ENCODE data around the gene SEPSECS. TPM values are rescaled to one million over a fixed set of nuclear protein-coding genes. Genes with fewer than 3 reads are reported as not detected.

The SEPSECS gene
- total RNA-seq, 1 experiment from 2014 or later = 10.6 TPM

GRCh38 chr4:25075129-25075528 lies 85.1 kb downstream of the SEPSECS start:
- Histone ChIP-seq H3K4me3 (replicated peaks in 1 of 2; ENCODE audit: low read depth in 1 of 2, low read length in 2 of 2) (no peak overlapping the region), H3K4me1 (ENCODE audit: control insufficient read depth in 1 of 2, insufficient read depth in 2 of 2, low read length in 2 of 2) (no peaks in the 10 kb centered on the region), H3K36me3 (ENCODE audit: control insufficient read depth in 1 of 2, insufficient read depth in 2 of 2, low read length in 2 of 2) (no peaks in the 10 kb centered on the region), H3K27ac (ENCODE audit: low read depth, low read length) (no peak overlapping the region), H3K9me2 (ENCODE audit: insufficient read depth) (no peaks in the 10 kb centered on the region), H3K4me2 (ENCODE audit: low read length) (no peak overlapping the region), H3K9me3 (ENCODE audit: control insufficient read depth in 1 of 2, insufficient read depth in 1 of 2, low read depth in 1 of 2, low read length in 2 of 2) (no peaks in the 10 kb centered on the region), H3K9ac (ENCODE audit: low read length) (no peak overlapping the region), H4K20me1 (ENCODE audit: insufficient read depth) (no peaks in the 10 kb centered on the region), H2AFZ (ENCODE audit: low read depth, low read length, poor library complexity, severe bottlenecking) (no peak overlapping the region), H3K27me3 (ENCODE audit: insufficient read depth, low read length) (peaks cover 4% of the 10 kb centered on the region; the same call in 1 of the 2 replicates), H3K79me2 (ENCODE audit: insufficient read depth, low read length) (no peaks in the 10 kb centered on the region)
- DNase-seq (ENCODE audit: low read depth, low spot score) (no peak), ATAC-seq (no peak)
- POLR2A ChIA-PET = no interaction called here
- no TSS peak for BruUV-seq (replicated peaks)
- intact Hi-C loops (cut with micrococcal nuclease) = no loop called here
- TF ChIP-seq JUND (IDR thresholded peaks at IDR 0.05) (no peak), FOSL1 (IDR thresholded peaks at IDR 0.05; ENCODE audit: low read depth) (no peak), SIN3A (IDR thresholded peaks at IDR 0.05; ENCODE audit: low read depth) (no peak)
- CTCF ChIA-PET = no interaction called here
- RAD21 ChIA-PET (ENCODE audit: low non-redundant PET in 1 of 2, low total read pairs in 2 of 2, uncharacterized antibody in 2 of 2, unreplicated experiment in 2 of 2) = no interaction called here

GRCh38 chr4:25070545-25070944 lies 89.7 kb downstream of the SEPSECS start:
- DNase-seq (ENCODE audit: low read depth, low spot score) = no peak
- ChIA-PET POLR2A (no interaction called here), CTCF (no interaction called here), RAD21 (ENCODE audit: low non-redundant PET in 1 of 2, low total read pairs in 2 of 2, uncharacterized antibody in 2 of 2, unreplicated experiment in 2 of 2) (no interaction called here)
- no peaks in the 10 kb centered on the region; the same call in 1 of the 2 replicates for H4K20me1 ChIP-seq (ENCODE audit: insufficient read depth)
- H3K4me2 ChIP-seq (ENCODE audit: low read length) = no peak overlapping the region
- H3K9me2 ChIP-seq (ENCODE audit: insufficient read depth) = no peaks in the 10 kb centered on the region
- H3K9me3 ChIP-seq (ENCODE audit: control insufficient read depth in 1 of 2, insufficient read depth in 1 of 2, low read depth in 1 of 2, low read length in 2 of 2) = no peaks in the 10 kb centered on the region
- peaks cover 4% of the 10 kb centered on the region; the same call in 1 of the 2 replicates for H3K27me3 ChIP-seq (ENCODE audit: insufficient read depth, low read length)
- H3K27ac ChIP-seq (ENCODE audit: low read depth, low read length) = no peak overlapping the region
- no peak overlapping the region for H3K9ac ChIP-seq (ENCODE audit: low read length)
- no peak overlapping the region for H2AFZ ChIP-seq (ENCODE audit: low read depth, low read length, poor library complexity, severe bottlenecking)
- no peaks in the 10 kb centered on the region for H3K79me2 ChIP-seq (ENCODE audit: insufficient read depth, low read length)
- H3K36me3 ChIP-seq (ENCODE audit: control insufficient read depth in 1 of 2, insufficient read depth in 2 of 2, low read length in 2 of 2) = no peaks in the 10 kb centered on the region
- no peak for ATAC-seq
- BruUV-seq (replicated peaks) = no TSS peak
- intact Hi-C loops (cut with micrococcal nuclease) = no loop called here
- no peaks in the 10 kb centered on the region for H3K4me1 ChIP-seq (ENCODE audit: control insufficient read depth in 1 of 2, insufficient read depth in 2 of 2, low read length in 2 of 2)
- TF ChIP-seq POLR2A (IDR thresholded peaks at IDR 0.05; ENCODE audit: borderline replicate concordance, extremely low read depth, insufficient read depth, insufficient read length) (no peak), ZBTB33 (IDR thresholded peaks at IDR 0.05; ENCODE audit: extremely low read depth, insufficient replicate concordance, low read length) (no peak), YY1 (IDR thresholded peaks at IDR 0.05; ENCODE audit: extremely low read depth, insufficient replicate concordance, low read depth, low read length) (no peak), MAX (IDR thresholded peaks at IDR 0.05) (no peak), RAD21 (IDR thresholded peaks at IDR 0.05; ENCODE audit: low read depth) (no peak), ELF1 (IDR thresholded peaks at IDR 0.05; ENCODE audit: borderline replicate concordance, low read depth) (no peak), JUND (IDR thresholded peaks at IDR 0.05) (no peak)
- no peak overlapping the region for H3K4me3 ChIP-seq (replicated peaks in 1 of 2; ENCODE audit: low read depth in 1 of 2, low read length in 2 of 2)

Other genes starting within 250 kb of the SEPSECS start
- 5.3 TPM for gene CCDC149, start 247.4 kb downstream of the SEPSECS start, total RNA-seq (2021; ENCODE audit: unreplicated experiment)
- not detected for gene LGI2, start 129.5 kb downstream of the SEPSECS start, total RNA-seq (2021; ENCODE audit: unreplicated experiment)
- gene PI4K2B, start 73.6 kb upstream of the SEPSECS start, total RNA-seq (2021; ENCODE audit: unreplicated experiment) = 19.3 TPM
- 12.3 TPM for gene ZCCHC4, start 152.3 kb upstream of the SEPSECS start, total RNA-seq (2021; ENCODE audit: unreplicated experiment)
- 29.2 TPM for gene ANAPC4, start 216.8 kb upstream of the SEPSECS start, total RNA-seq (2021; ENCODE audit: unreplicated experiment)

All from HCT116 (cell line).